ENCODE measurements around the gene KIFC3. TPM values are rescaled to one million over a fixed set of nuclear protein-coding genes. Genes with fewer than 3 reads are reported as not detected.

KIFC3 gene
- total RNA-seq, 1 donor from 2014 or later, result 36.8 TPM

GRCh38 chr16:57800200-57801097 lies 1.8 kb downstream of the KIFC3 start:
- intact Hi-C loops (cut with DNase I), result loop anchor here (5.0 kb wide), 1 partner anchor 197 kb away; no protein-coding TSS in a partner anchor
- no peaks in the 10 kb centered on the region for H3K36me3 ChIP-seq
- TF ChIP-seq CTCF (IDR thresholded peaks at IDR 0.05), result no peak
- no peak for TF ChIP-seq POLR2A (IDR thresholded peaks at IDR 0.05)
- H3K9me3 ChIP-seq, result no peaks in the 10 kb centered on the region
- DNase-seq (ENCODE audit: extremely low spot score in 2 of 2), result no peak
- H3K27ac ChIP-seq, result peak overlapping the region; percentile 93
- no peaks in the 10 kb centered on the region for H3K27me3 ChIP-seq
- peak overlapping the region; percentile 69 to 74 for H3K4me3 ChIP-seq
- H3K4me1 ChIP-seq, result peaks cover 60% of the 10 kb centered on the region

- Histone ChIP-seq H3K27ac (no peak overlapping the region), H3K36me3 (no peaks in the 10 kb centered on the region), H3K27me3 (no peaks in the 10 kb centered on the region), H3K4me1 (peaks cover 60% of the 10 kb centered on the region), H3K4me3 (no peak overlapping the region), H3K9me3 (no peaks in the 10 kb centered on the region)
- no peak for DNase-seq (ENCODE audit: extremely low spot score in 2 of 2)
- intact Hi-C loops (cut with DNase I), result loop anchor here (5.0 kb wide), 1 partner anchor 198 kb away; no protein-coding TSS in a partner anchor
- TF ChIP-seq POLR2AphosphoS5 (IDR thresholded peaks at IDR 0.05; ENCODE audit: insufficient read depth in 1 of 2, low read depth in 1 of 2) (no peak), POLR2A (IDR thresholded peaks at IDR 0.05) (no peak), CTCF (IDR thresholded peaks at IDR 0.05) (no peak)
Observed at GRCh38 chr16:57799600-57800199, 2.6 kb downstream of the KIFC3 start.

GRCh38 chr16:57798953-57799599 lies 3.2 kb downstream of the KIFC3 start:
- no peak overlapping the region for H3K27ac ChIP-seq
- intact Hi-C loops (cut with DNase I), result no loop called here
- no peak for DNase-seq (ENCODE audit: extremely low spot score in 2 of 2)
- H3K27me3 ChIP-seq, result no peaks in the 10 kb centered on the region
- no peak overlapping the region for H3K4me3 ChIP-seq
- no peaks in the 10 kb centered on the region for H3K9me3 ChIP-seq
- no peaks in the 10 kb centered on the region for H3K36me3 ChIP-seq
- no peak for TF ChIP-seq POLR2A (IDR thresholded peaks at IDR 0.05)
- TF ChIP-seq POLR2AphosphoS5 (IDR thresholded peaks at IDR 0.05; ENCODE audit: insufficient read depth in 1 of 2, low read depth in 1 of 2), result no peak
- TF ChIP-seq CTCF (IDR thresholded peaks at IDR 0.05), result no peak
- H3K4me1 ChIP-seq, result peaks cover 57% of the 10 kb centered on the region

- intact Hi-C loops (cut with DNase I), result no loop called here
- no peaks in the 10 kb centered on the region for H3K27me3 ChIP-seq
- H3K36me3 ChIP-seq, result no peaks in the 10 kb centered on the region
- no peak overlapping the region for H3K4me3 ChIP-seq
- no peak for TF ChIP-seq POLR2A (IDR thresholded peaks at IDR 0.05)
- TF ChIP-seq CTCF (IDR thresholded peaks at IDR 0.05), result no peak
- no peak for TF ChIP-seq POLR2AphosphoS5 (IDR thresholded peaks at IDR 0.05; ENCODE audit: insufficient read depth in 1 of 2, low read depth in 1 of 2)
- H3K4me1 ChIP-seq, result peaks cover 49% of the 10 kb centered on the region
- no peaks in the 10 kb centered on the region for H3K9me3 ChIP-seq
- DNase-seq (ENCODE audit: extremely low spot score in 2 of 2), result no peak
- no peak overlapping the region for H3K27ac ChIP-seq
Observed at GRCh38 chr16:57798267-57798810, 4.0 kb downstream of the KIFC3 start.

Measured in vagina (tissue), 2 donors.